Activated naive CD4-positive, alpha-beta T cell treated with anti-CD3 and anti-CD28 coated beads, Interleukin-2, amount 10 ng/mL, durations not matched to agents 7 days and 5 days (primary cell): ENCODE results near the gene LCN12.
A peak's percentile ranks its signal among the peaks of the same experiment; 100 is the strongest.

Experiments
- CTCF ChIA-PET: fragments of 350-600 bp; sonication (Branson Sonifier 250); formaldehyde crosslinking; loops from one replicate; lab custom pipeline; 2021; ENCODE audit warnings: antibody characterized with exemption; lab: Charles Lee
- DNase-seq: peaks from one replicate; pipeline ENCODE4 v3.0.0-alpha.2; 2020
- H3K27ac Mint-ChIP-seq: one replicate; pipeline ENCODE4 v1.8.0; 2021; ENCODE audit warnings: mild to moderate bottlenecking, moderate library complexity, mixed read lengths
- H3K27me3 Mint-ChIP-seq: one replicate; pipeline ENCODE4 v1.8.0; 2021; ENCODE audit warnings: mild to moderate bottlenecking, mixed read lengths
- H3K36me3 Mint-ChIP-seq: one replicate; pipeline ENCODE4 v1.8.0; 2021; ENCODE audit warnings: mixed read lengths
- H3K4me1 Mint-ChIP-seq: one replicate; pipeline ENCODE4 v1.8.0; 2021; ENCODE audit warnings: mixed read lengths
- H3K4me3 Mint-ChIP-seq: one replicate; pipeline ENCODE4 v1.8.0; 2021; ENCODE audit warnings: mild to moderate bottlenecking, moderate library complexity, mixed read lengths
- H3K9me3 Mint-ChIP-seq: one replicate; pipeline ENCODE4 v1.8.0; 2021; ENCODE audit warnings: mixed read lengths

LCN12 gene

GRCh38 chr9:136944519-136945332, 7.3 kb upstream of the LCN12 start, which contains the start of the genes C8G and FBXW5:
C8G (plus strand) TSS chr9:136945243; CDS start chr9:136945321, 78 bp downstream.
FBXW5 (minus strand) TSS chr9:136944738; CDS start chr9:136944083, 655 bp downstream.
- H3K4me3 Mint-ChIP-seq = peak within 1 kb of the TSS; percentile 82

GRCh38 chr9:136945333-136946227, 6.5 kb upstream of the LCN12 start:
- Mint-ChIP-seq H3K9me3 (no peaks in the 10 kb centered on the region), H3K36me3 (peaks cover 10% of the 10 kb centered on the region), H3K4me1 (peaks cover 31% of the 10 kb centered on the region), H3K4me3 (peak overlapping the region; percentile 59), H3K27ac (peak overlapping the region; percentile 90), H3K27me3 (no peaks in the 10 kb centered on the region)
- CTCF ChIA-PET = interaction anchor here (1.2 to 1.6 kb wide), 2 partner anchors 89 to 153 kb away, joined by 4 to 5 read pairs; no protein-coding TSS in a partner anchor
- no peak for DNase-seq

More at GRCh38 chr9:136944519-136945332, 7.3 kb upstream of the LCN12 start, which contains the start of the genes C8G and FBXW5:
- Mint-ChIP-seq H3K9me3 (no peaks in the 10 kb centered on the region), H3K27ac (peak within 1 kb of the TSS; percentile 90), H3K4me1 (peaks cover 26% of the 10 kb centered on the region), H3K36me3 (peaks cover 10% of the 10 kb centered on the region), H3K27me3 (no peaks in the 10 kb centered on the region)
- DNase-seq = peak; percentile 94
- CTCF ChIA-PET = interaction anchor here (0.9 to 1.2 kb wide), 4 partner anchors 85 to 100 kb away, joined by 3 to 5 read pairs (median 3); no protein-coding TSS in a partner anchor

GRCh38 chr9:136946228-136947027, 5.6 kb upstream of the LCN12 start:
- CTCF ChIA-PET = interaction anchor here (1.6 to 2.5 kb wide), 3 partner anchors 88 to 154 kb away, joined by 4 to 39 read pairs (median 6); partner anchors contain the start of gene AJM1
- H3K4me1 Mint-ChIP-seq = peaks cover 32% of the 10 kb centered on the region
- peaks cover 5% of the 10 kb centered on the region for H3K36me3 Mint-ChIP-seq
- H3K4me3 Mint-ChIP-seq = no peak overlapping the region
- no peak for DNase-seq
- no peaks in the 10 kb centered on the region for H3K9me3 Mint-ChIP-seq
- no peak overlapping the region for H3K27ac Mint-ChIP-seq
- no peaks in the 10 kb centered on the region for H3K27me3 Mint-ChIP-seq

- Mint-ChIP-seq H3K36me3 (no peaks in the 10 kb centered on the region), H3K27ac (no peak overlapping the region), H3K4me1 (peaks cover 30% of the 10 kb centered on the region), H3K4me3 (no peak overlapping the region), H3K9me3 (no peaks in the 10 kb centered on the region), H3K27me3 (no peaks in the 10 kb centered on the region)
- CTCF ChIA-PET = interaction anchor here (1.1 to 2.5 kb wide), 12 partner anchors 28 to 161 kb away, joined by 3 to 39 read pairs (median 4); partner anchors contain the start of gene AJM1
- no peak for DNase-seq
Measured at GRCh38 chr9:136947028-136947891, 4.8 kb upstream of the LCN12 start.

- no peak for DNase-seq
- CTCF ChIA-PET = interaction anchor here (0.7 to 2.5 kb wide), 13 partner anchors 27 to 162 kb away, joined by 3 to 39 read pairs (median 4); partner anchors contain the start of genes AJM1 and FUT7
- no peaks in the 10 kb centered on the region for H3K36me3 Mint-ChIP-seq
- peaks cover 25% of the 10 kb centered on the region for H3K4me1 Mint-ChIP-seq
- no peaks in the 10 kb centered on the region for H3K9me3 Mint-ChIP-seq
- no peaks in the 10 kb centered on the region for H3K27me3 Mint-ChIP-seq
- H3K27ac Mint-ChIP-seq = peak overlapping the region; percentile 45
- peak overlapping the region; percentile 84 for H3K4me3 Mint-ChIP-seq
Measured at GRCh38 chr9:136947955-136948510, 4.0 kb upstream of the LCN12 start.

GRCh38 chr9:136949239-136949816, 2.7 kb upstream of the LCN12 start:
- Mint-ChIP-seq H3K27me3 (no peaks in the 10 kb centered on the region), H3K4me3 (peak overlapping the region; percentile 84), H3K4me1 (peaks cover 22% of the 10 kb centered on the region), H3K9me3 (no peaks in the 10 kb centered on the region), H3K27ac (peak overlapping the region; percentile 75), H3K36me3 (no peaks in the 10 kb centered on the region)
- CTCF ChIA-PET = interaction anchor here (2.5 kb wide), 1 partner anchor 85 kb away, joined by 39 read pairs; no protein-coding TSS in a partner anchor
- DNase-seq = no peak

- Mint-ChIP-seq H3K9me3 (no peaks in the 10 kb centered on the region), H3K27me3 (peaks cover 5% of the 10 kb centered on the region), H3K36me3 (no peaks in the 10 kb centered on the region), H3K4me3 (peak overlapping the region; percentile 84), H3K27ac (peak overlapping the region; percentile 85), H3K4me1 (peaks cover 18% of the 10 kb centered on the region)
- CTCF ChIA-PET = interaction anchor here (1.1 kb wide), 1 partner anchor 19 kb away, joined by 3 read pairs; no protein-coding TSS in a partner anchor
- DNase-seq = peak; percentile 99
Measured at GRCh38 chr9:136949817-136950655, 2.0 kb upstream of the LCN12 start.

- Mint-ChIP-seq H3K36me3 (no peaks in the 10 kb centered on the region), H3K4me3 (peak overlapping the region; percentile 82), H3K27ac (peak overlapping the region; percentile 85), H3K4me1 (peaks cover 16% of the 10 kb centered on the region), H3K9me3 (no peaks in the 10 kb centered on the region), H3K27me3 (peaks cover 10% of the 10 kb centered on the region)
- DNase-seq = no peak
- CTCF ChIA-PET = interaction anchor here (0.8 to 1.4 kb wide), 3 partner anchors 18 to 84 kb away, joined by 3 to 5 read pairs (median 3); no protein-coding TSS in a partner anchor
Measured at GRCh38 chr9:136950656-136951276, 1.3 kb upstream of the LCN12 start.

GRCh38 chr9:136952321-136952850, 313 bp downstream of the LCN12 start:
- peaks cover 10% of the 10 kb centered on the region for H3K27me3 Mint-ChIP-seq
- H3K36me3 Mint-ChIP-seq = no peaks in the 10 kb centered on the region
- H3K4me3 Mint-ChIP-seq = no peak overlapping the region
- H3K27ac Mint-ChIP-seq = no peak overlapping the region
- H3K9me3 Mint-ChIP-seq = peaks cover 7% of the 10 kb centered on the region
- DNase-seq = no peak
- CTCF ChIA-PET = no interaction called here
- H3K4me1 Mint-ChIP-seq = peaks cover 16% of the 10 kb centered on the region

- H3K4me3 Mint-ChIP-seq = no peak overlapping the region
- no peaks in the 10 kb centered on the region for H3K36me3 Mint-ChIP-seq
- DNase-seq = no peak
- H3K9me3 Mint-ChIP-seq = peaks cover 7% of the 10 kb centered on the region
- H3K27ac Mint-ChIP-seq = no peak overlapping the region
- H3K4me1 Mint-ChIP-seq = peaks cover 14% of the 10 kb centered on the region
- H3K27me3 Mint-ChIP-seq = peaks cover 10% of the 10 kb centered on the region
- CTCF ChIA-PET = no interaction called here
Measured at GRCh38 chr9:136952876-136953770, 1.1 kb downstream of the LCN12 start.
